IMR-90 (cell line): ENCODE measurements around the gene ZNRD2. TPM values are rescaled to one million over a fixed set of nuclear protein-coding genes. Genes with fewer than 3 reads are reported as not detected.
A peak's percentile ranks its signal among the peaks of the same experiment; 100 is the strongest.

Source experiments
- ATAC-seq: fragments of 200-7000 bp; cut with Tn5 transposase; 2 replicates; pipeline ENCODE4 v1.9.1; 2020; ENCODE audit warnings: low read depth, mild to moderate bottlenecking, moderate library complexity
- BruUV-seq: library from RNA; stranded (reverse); fragments of 400-500 nt; replicated peaks from 2 replicates; lab custom pipeline; 2021; lab: Mats Ljungman, UMichigan
- CTCF ChIA-PET: fragments of 300-600 bp; formaldehyde crosslinking; extraction: SDS; loops from one replicate; lab custom pipeline; 2021; ENCODE audit warnings: antibody characterized with exemption; lab: Yijun Ruan, JAX
- POLR2A ChIA-PET: fragments of 300-600 bp; sonication (Branson Sonifier 250); formaldehyde crosslinking; loops from one replicate; lab custom pipeline; 2022; ENCODE audit warnings: antibody characterized with exemption; ENCODE audit not compliant: unreplicated experiment; lab: Charles Lee
- DNase-seq: peaks from one replicate; pipeline ENCODE4 v3.0.0; 2013
- H2AFZ ChIP-seq: replicated peaks from 2 replicates; pipeline ENCODE3; 2013; ENCODE audit warnings: low read length, mild to moderate bottlenecking; ENCODE audit not compliant: poor library complexity
- H2AK5ac ChIP-seq: 2 replicates; pipeline ENCODE4 v1.6.1; 2013; ENCODE audit warnings: low read depth, low read length, inconsistent platforms
- H2AK9ac ChIP-seq: replicated peaks from 2 replicates; pipeline ENCODE3; 2013; ENCODE audit warnings: mild to moderate bottlenecking, low read depth, low read length, moderate library complexity; ENCODE audit not compliant: poor library complexity
- H2BK120ac ChIP-seq: 2 replicates; pipeline ENCODE4 v1.6.1; 2013; ENCODE audit warnings: low read depth, low read length, inconsistent platforms
- H2BK15ac ChIP-seq: 3 replicates; pipeline ENCODE4 v1.6.1; 2013; ENCODE audit warnings: low read depth, low read length, inconsistent platforms
- H2BK20ac ChIP-seq: 2 replicates; pipeline ENCODE4 v1.6.1; 2013; ENCODE audit warnings: low read depth, mild to moderate bottlenecking, inconsistent platforms, low read length, moderate library complexity
- H2BK5ac ChIP-seq: 2 replicates; pipeline ENCODE4 v1.6.1; 2013; ENCODE audit warnings: mild to moderate bottlenecking, low read depth, low read length, inconsistent platforms; ENCODE audit not compliant: poor library complexity, severe bottlenecking
- H3K14ac ChIP-seq: replicated peaks from 2 replicates; pipeline ENCODE4 v1.6.1; 2013; ENCODE audit warnings: low read depth, low read length, inconsistent platforms
- H3K18ac ChIP-seq: 2 replicates; pipeline ENCODE4 v1.6.1; 2013; ENCODE audit warnings: low read depth, low read length, control low read depth
- H3K23ac ChIP-seq: 2 replicates; pipeline ENCODE4 v1.6.1; 2013; ENCODE audit warnings: low read depth, low read length, inconsistent platforms
- H3K27ac ChIP-seq: 2 replicates; pipeline ENCODE4 v1.5.1; 2013; ENCODE audit warnings: mild to moderate bottlenecking, control low read depth, low read length; ENCODE audit not compliant: insufficient read depth
- H3K27me3 ChIP-seq: 2 replicates; pipeline ENCODE4 v1.6.1; 2013; ENCODE audit warnings: low read length; ENCODE audit not compliant: control insufficient read depth, insufficient read depth
- H3K36me3 ChIP-seq: 2 replicates; pipeline ENCODE4 v1.6.1; 2013; ENCODE audit warnings: low read length, mixed read lengths; ENCODE audit not compliant: control insufficient read depth, insufficient read depth
- H3K4ac ChIP-seq: 2 replicates; pipeline ENCODE4 v1.6.1; 2013; ENCODE audit warnings: low read depth, low read length, inconsistent platforms
- H3K4me1 ChIP-seq: 2 replicates; pipeline ENCODE4 v1.6.1; 2013; ENCODE audit warnings: low read length, mixed read lengths; ENCODE audit not compliant: control insufficient read depth, insufficient read depth
- H3K4me2 ChIP-seq: 2 replicates; pipeline ENCODE4 v1.6.1; 2013; ENCODE audit warnings: low read depth, mild to moderate bottlenecking, control low read depth, low read length, moderate library complexity
- H3K4me3 ChIP-seq: 2 replicates; pipeline ENCODE4 v1.5.1; 2013; ENCODE audit warnings: low read depth, mild to moderate bottlenecking, control low read depth, low read length, moderate library complexity; ENCODE audit not compliant: insufficient read depth
- H3K56ac ChIP-seq: 2 replicates; pipeline ENCODE4 v1.6.1; 2013; ENCODE audit warnings: low read length, inconsistent platforms; ENCODE audit not compliant: insufficient read depth; ENCODE audit errors: extremely low read depth
- H3K79me1 ChIP-seq, 2 experiments: 2 replicates each; pipeline ENCODE4 v1.6.1; 2013; ENCODE audit warnings: low read length in 2 of 2, inconsistent platforms in 1 of 2, low read depth in 1 of 2
- H3K9ac ChIP-seq: 2 replicates; pipeline ENCODE4 v1.6.1; 2013; ENCODE audit warnings: low read depth, low read length, control low read depth
- H3K9me1 ChIP-seq: 2 replicates; pipeline ENCODE4 v1.6.1; 2013; ENCODE audit warnings: low read length, inconsistent platforms; ENCODE audit not compliant: insufficient read depth
- H3K9me3 ChIP-seq: 2 replicates; pipeline ENCODE4 v1.6.1; 2013; ENCODE audit warnings: low read length; ENCODE audit not compliant: control insufficient read depth, insufficient read depth
- H4K20me1 ChIP-seq: 2 replicates; pipeline ENCODE4 v1.6.1; 2013; ENCODE audit warnings: low read length, inconsistent platforms; ENCODE audit not compliant: insufficient read depth
- H4K5ac ChIP-seq: 2 replicates; pipeline ENCODE4 v1.6.1; 2013; ENCODE audit warnings: mild to moderate bottlenecking, low read depth, low read length, control low read depth
- H4K8ac ChIP-seq, 2 experiments: 2 replicates each; pipeline ENCODE4 v1.6.1; 2013; ENCODE audit warnings: low read depth in 2 of 2, low read length in 2 of 2, control low read depth in 1 of 2, inconsistent platforms in 1 of 2
- H4K91ac ChIP-seq: 2 replicates; pipeline ENCODE4 v1.6.1; 2013; ENCODE audit warnings: low read depth, low read length, inconsistent platforms; ENCODE audit not compliant: insufficient read depth
- WGBS, 2 experiments: methylation state at CpG; one replicate each; pipeline versions ENCODE4 v1.1.5 to v1.1.7; 2013; ENCODE audit warnings: missing lambda C conversion rate in 2 of 2; ENCODE audit not compliant: insufficient read length in 1 of 2; ENCODE audit errors: extremely low coverage in 2 of 2; 5-methylcytosine and 5-hydroxymethylcytosine counted together
- dilution Hi-C: fragments of 300-500 bp; cut with HindIII; formaldehyde crosslinking; loops from one replicate; pipeline ENCODE4 v1.14.3; 2018; ENCODE audit warnings: low sequenced_read_pairs; ENCODE audit not compliant: unreplicated experiment
- in situ Hi-C: fragments of 300-500 bp; cut with MboI; formaldehyde crosslinking; loops from 3 replicates; pipeline ENCODE4 v1.14.3; 2019; ENCODE audit warnings: low sequenced_read_pairs, inconsistent platforms, mixed read lengths
- intact Hi-C: fragments of 100-400 bp; cut with micrococcal nuclease; formaldehyde crosslinking; loops from 2 replicates; pipeline ENCODE4 v1.10.0; 2022
- polyA plus RNA-seq, 3 experiments: library from polyadenylated mRNA; depleted of rRNA; stranded (reverse); fragments of >200 nt; gene quantifications; 2 replicates each; pipeline ENCODE4 v1.2.3, GENCODE V29; 2012; ENCODE audit warnings: low replicate concordance in 1 of 3
- total RNA-seq: library from RNA; depleted of rRNA; stranded (reverse); fragments of >200 nt; gene quantifications from 2 replicates; pipeline ENCODE4 v1.2.3, GENCODE V29; 2012
- TF ChIP-seq, protein P1 (sequence below): fragments of 150-350 bp; IDR thresholded peaks from 2 replicates; pipeline ENCODE4 v1.6.1; 2017; ENCODE audit warnings: mild to moderate bottlenecking, antibody characterized with exemption, low read length, low read depth

Gene ZNRD2
- total and polyA plus RNA-seq, 2 of the 4 experiments (the other 2 are of a cell fraction): 75.6 to 90.3 TPM

DNA sequence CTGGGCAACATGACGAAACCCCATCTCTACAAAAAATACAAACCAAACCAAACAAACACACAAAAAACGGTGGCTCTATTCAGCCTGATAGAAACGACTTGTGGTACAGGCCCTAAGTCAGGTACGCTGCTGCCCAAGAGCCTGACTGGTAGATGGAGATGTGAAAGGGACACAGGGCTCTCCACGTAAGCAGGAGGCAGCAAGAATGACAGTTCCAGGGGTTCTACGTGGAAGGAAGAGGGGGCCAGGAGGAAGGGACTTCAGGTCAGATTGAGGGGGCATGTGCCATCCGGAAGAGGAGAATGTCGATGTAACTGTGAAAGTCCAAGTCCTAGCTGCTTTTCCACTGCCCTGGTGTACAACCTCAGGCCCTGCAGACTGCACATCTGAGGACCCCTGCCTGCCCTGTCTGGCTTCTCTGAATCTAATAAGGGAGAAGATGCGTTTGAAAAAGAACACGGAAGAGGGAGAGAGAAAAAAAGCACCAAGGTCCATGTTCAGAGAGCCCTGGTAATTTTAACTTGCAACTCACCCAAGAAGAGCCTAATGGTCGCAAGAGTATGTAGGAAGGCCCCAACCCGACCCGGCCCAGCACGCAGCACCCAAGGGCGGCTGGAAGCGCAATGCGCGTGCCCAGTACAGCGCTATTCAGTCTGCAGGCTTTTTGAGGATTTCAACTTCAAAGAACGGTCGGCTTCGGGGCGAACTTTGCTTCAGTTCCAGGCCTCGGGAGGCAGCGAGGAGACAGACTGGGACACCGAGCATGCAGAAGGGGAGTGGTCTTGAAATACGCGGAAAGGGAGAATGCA lies 909 bp upstream of the ZNRD2 start:
- peak overlapping the region; percentile 94 for H3K4ac ChIP-seq
- ATAC-seq (peak; percentile 10), DNase-seq (no peak)
- no peaks in the 10 kb centered on the region for H3K27me3 ChIP-seq
- H3K79me1 ChIP-seq: peaks cover 18 to 66% of the 10 kb centered on the region in 2 experiments
- peak overlapping the region; percentile 98 for H2AFZ ChIP-seq
- peak overlapping the region; percentile 96 for H3K23ac ChIP-seq
- TF ChIP-seq, protein P1, sequence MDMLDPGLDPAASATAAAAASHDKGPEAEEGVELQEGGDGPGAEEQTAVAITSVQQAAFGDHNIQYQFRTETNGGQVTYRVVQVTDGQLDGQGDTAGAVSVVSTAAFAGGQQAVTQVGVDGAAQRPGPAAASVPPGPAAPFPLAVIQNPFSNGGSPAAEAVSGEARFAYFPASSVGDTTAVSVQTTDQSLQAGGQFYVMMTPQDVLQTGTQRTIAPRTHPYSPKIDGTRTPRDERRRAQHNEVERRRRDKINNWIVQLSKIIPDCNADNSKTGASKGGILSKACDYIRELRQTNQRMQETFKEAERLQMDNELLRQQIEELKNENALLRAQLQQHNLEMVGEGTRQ: no peak
- intact Hi-C loops: no loop called here
- peak overlapping the region; percentile 23 for H3K18ac ChIP-seq
- peak overlapping the region; percentile 79 for H3K4me3 ChIP-seq
- H2AK5ac ChIP-seq: peak overlapping the region; percentile 90
- H4K91ac ChIP-seq: peak overlapping the region; percentile 84
- H3K36me3 ChIP-seq: 0 out of 2 replicates have a peak, but pooled peaks cover 1% of the 10 kb centered on the region
- H4K8ac ChIP-seq: peak overlapping the region; percentile 82 to 98
- H3K4me1 ChIP-seq: peaks cover 14% of the 10 kb centered on the region
- peak overlapping the region; percentile 77 for H3K4me2 ChIP-seq
- no TSS peak for BruUV-seq
- H2BK20ac ChIP-seq: peak overlapping the region; percentile 30; the same call in 1 of the 2 replicates
- H3K27ac ChIP-seq: peak overlapping the region; percentile 78
- H3K14ac ChIP-seq: peak overlapping the region; percentile 95
- H3K9ac ChIP-seq: peak overlapping the region; percentile 83
- peaks cover 22% of the 10 kb centered on the region for H4K20me1 ChIP-seq
- H2BK15ac ChIP-seq: peak overlapping the region; percentile 69; the same call in 1 of the 3 replicates
- H3K56ac ChIP-seq: peak overlapping the region; percentile 96
- peak overlapping the region; percentile 95 for H2AK9ac ChIP-seq
- WGBS, 2 experiments: 4% methylated on average over 11 of the region's 28 CpGs; no CpG with 5 or more reads in 1 of the 2 experiments
- in situ Hi-C loops: no loop called here
- peak overlapping the region; percentile 85 for H2BK5ac ChIP-seq
- H2BK120ac ChIP-seq: peak overlapping the region; percentile 30
- H3K9me3 ChIP-seq: no peaks in the 10 kb centered on the region
- H4K5ac ChIP-seq: peak overlapping the region; percentile 90
- dilution Hi-C loops: no loop called here
- CTCF ChIA-PET: interaction anchor here (1.1 kb wide), 1 partner anchor 28 kb away, joined by 9 read pairs; no protein-coding TSS in a partner anchor
- peaks cover 15% of the 10 kb centered on the region for H3K9me1 ChIP-seq
- POLR2A ChIA-PET: no interaction called here
